T-helper 1 cell treated with Interleukin-12 subunit alpha and Interleukin-12 subunit beta and Interleukin-4 antibody, amounts not matched to agents 30 ng/mL and 1 ng/mL, for 36 hours (primary cell): ENCODE measurements around the gene UPK3BL2. TPM values are rescaled to one million over a fixed set of nuclear protein-coding genes. Genes with fewer than 3 reads are reported as not detected.
"Not testable (repeated sequence)": the region's sequence is repeated elsewhere in the genome, so short reads cannot be mapped to it uniquely, and the experiment has no call there.

Experiments used
- intact Hi-C: fragments of 100-400 bp; cut with micrococcal nuclease; formaldehyde crosslinking; loops from one replicate; pipeline ENCODE4 v1.15.1; 2024
- total RNA-seq: library from RNA; stranded (reverse); gene quantifications from 2 replicates; pipeline ENCODE4 v1.2.3, GENCODE V29; 2022

The UPK3BL2 gene
- total RNA-seq, 1 donor from 2014 or later = 29.3 TPM

DNA sequence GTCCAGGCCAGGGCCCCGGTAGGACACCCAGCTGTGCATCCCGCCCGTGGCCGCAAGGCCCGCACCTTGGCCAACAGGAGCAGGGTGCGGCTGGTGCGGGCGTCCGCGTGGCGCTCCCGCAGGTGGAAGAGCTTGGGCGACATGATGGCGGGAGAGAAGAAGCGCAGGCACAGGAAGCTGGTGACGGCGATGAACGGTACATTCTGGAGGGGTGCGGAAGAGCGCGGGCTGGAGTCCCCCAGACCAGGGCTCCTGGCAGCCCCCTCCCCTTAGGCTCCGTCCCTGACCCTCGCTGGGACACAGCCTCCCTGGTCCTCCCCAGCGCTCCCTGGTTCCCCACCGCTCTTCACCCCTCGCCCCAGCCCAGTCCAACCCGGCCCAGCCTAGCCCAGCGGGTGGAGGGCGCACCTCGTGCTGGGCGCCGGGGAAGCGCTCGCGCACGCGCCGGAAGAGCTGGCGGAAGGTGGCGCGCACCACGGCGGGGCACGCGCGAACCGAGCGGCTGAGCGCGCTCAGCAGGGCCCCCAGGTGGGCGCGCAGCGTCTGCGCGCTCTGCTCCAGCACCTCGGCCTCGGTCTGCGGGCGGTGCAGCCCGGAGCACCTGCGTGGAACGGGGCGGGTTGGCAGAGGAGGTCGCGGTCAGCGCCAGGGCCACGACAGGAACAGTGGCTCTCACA lies 48.9 kb downstream of the UPK3BL2 start:
- intact Hi-C loops = not testable (repeated sequence)

DNA sequence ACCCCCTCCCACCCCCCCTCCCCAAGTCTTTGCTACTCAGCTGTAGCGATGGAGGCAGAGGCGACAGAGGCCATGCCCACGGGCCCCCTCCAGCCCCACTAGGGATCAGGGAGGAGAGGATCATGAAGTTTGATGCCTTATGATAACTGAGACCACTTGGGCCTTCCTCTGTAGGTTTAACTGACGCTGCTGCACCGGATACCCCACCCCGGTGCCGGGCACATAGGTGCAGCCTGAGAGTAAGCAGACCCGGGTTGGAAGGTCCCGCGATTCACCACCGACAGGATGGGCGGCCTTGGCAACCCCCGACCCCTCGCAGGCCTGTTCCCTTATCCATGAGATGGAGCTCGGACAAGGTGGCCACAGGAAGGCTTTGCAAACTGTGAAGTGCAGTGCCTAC lies 49.5 kb downstream of the UPK3BL2 start:
- intact Hi-C loops = not testable (repeated sequence)

DNA sequence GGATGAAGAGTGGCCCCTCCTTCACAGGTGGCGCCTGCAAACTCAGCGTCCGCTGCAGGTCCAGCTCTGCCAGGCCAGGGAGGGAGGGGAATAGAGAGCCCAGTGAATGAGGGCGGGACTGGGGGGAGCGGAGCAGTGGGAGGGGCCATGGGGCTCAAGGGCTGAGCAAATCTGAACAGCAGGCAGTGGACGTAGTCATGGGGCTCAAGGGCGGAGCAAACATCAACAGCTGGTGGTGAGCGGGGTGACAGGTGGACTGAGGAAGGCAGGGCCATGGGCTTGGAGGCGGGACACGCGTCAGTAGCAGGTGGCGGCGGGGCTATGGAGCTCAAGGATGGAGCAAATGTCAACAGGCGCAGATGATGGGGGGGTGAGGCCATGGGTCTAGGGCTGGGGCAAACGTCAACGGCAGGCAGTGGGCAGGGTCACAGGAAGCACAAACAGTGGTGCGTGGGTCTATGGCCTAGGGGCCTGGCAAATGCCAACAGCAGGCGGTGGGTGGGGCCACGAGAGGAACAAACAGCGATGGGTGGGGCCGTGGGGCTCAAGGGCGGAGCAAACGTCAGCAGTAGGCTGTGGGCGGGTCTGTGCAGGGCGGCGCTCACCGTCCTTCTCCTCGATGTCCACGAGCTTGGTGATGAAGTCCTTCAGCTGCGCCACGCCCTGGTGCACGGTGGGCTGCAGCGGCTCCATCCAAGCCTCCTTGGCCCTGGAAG lies 50.1 kb downstream of the UPK3BL2 start:
- intact Hi-C loops = not testable (repeated sequence)

DNA sequence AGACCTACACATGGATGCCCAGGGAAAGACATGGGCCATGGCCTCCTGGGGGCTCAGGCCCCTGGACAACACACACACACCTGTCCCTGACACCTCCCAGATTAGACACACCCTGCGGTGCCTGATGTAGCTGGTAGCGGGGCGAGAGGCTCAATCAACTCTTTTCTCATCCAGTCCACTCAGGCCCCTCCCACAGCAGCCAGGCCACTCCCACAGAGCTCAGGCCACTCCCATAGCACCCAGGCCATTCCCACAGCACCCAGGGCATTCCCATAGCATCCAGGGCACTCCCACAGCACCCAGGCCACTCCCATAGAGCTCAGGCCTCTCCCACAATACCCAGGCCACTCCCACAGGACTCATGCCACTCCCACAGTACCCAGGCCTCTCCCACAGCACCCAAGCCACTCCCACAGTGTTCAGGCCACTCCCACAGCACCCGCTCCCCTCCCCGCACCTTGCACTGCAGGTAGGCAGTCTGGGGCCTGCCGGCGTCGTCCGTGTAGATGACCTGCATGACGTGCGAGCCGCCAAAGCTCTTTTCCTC lies 52.9 kb downstream of the UPK3BL2 start:
- intact Hi-C loops = not testable (repeated sequence)

Other genes starting within 250 kb of the UPK3BL2 start
- gene SPDYE6, start 187.3 kb downstream of the UPK3BL2 start, total RNA-seq = not detected in 2 replicates
- 27.1 and 27.4 TPM in 2 replicates for gene PRKRIP1, start 147.3 kb downstream of the UPK3BL2 start, total RNA-seq
- gene ORAI2, start 110.1 kb downstream of the UPK3BL2 start, total RNA-seq = 82.5 and 84.9 TPM in 2 replicates
- gene ALKBH4, start 78.8 kb downstream of the UPK3BL2 start, total RNA-seq = 10.3 and 11.4 TPM in 2 replicates
- gene LRWD1, start 78.7 kb downstream of the UPK3BL2 start, total RNA-seq = 27.3 and 30.7 TPM in 2 replicates
- gene POLR2J, start 64.8 kb downstream of the UPK3BL2 start, total RNA-seq = 46.6 and 47.9 TPM in 2 replicates
- 11.3 and 16.1 TPM in 2 replicates for gene RASA4B, start 25.9 kb downstream of the UPK3BL2 start, total RNA-seq
- 0.12 TPM in 1 of 2 replicates, not detected in the other for gene SPDYE2, start 7.5 kb upstream of the UPK3BL2 start, total RNA-seq
- gene POLR2J3, start 28.9 kb upstream of the UPK3BL2 start, total RNA-seq = 63.1 and 67.8 TPM in 2 replicates
- 35.6 and 35.7 TPM in 2 replicates for gene RASA4, start 73.1 kb upstream of the UPK3BL2 start, total RNA-seq
- gene UPK3BL1, start 99.1 kb upstream of the UPK3BL2 start, total RNA-seq = 16.0 and 19.1 TPM in 2 replicates
- gene SPDYE2B, start 106.6 kb upstream of the UPK3BL2 start, total RNA-seq = not detected in 2 replicates
- 20.3 and 20.4 TPM in 2 replicates for gene POLR2J2, start 128.0 kb upstream of the UPK3BL2 start, total RNA-seq
- gene FAM185A, start 205.3 kb upstream of the UPK3BL2 start, total RNA-seq = 6.7 and 7.0 TPM in 2 replicates